ENCODE results near the gene CCDC107. TPM values are rescaled to one million over a fixed set of nuclear protein-coding genes. Genes with fewer than 3 reads are reported as not detected.

CCDC107 gene
- total and polyA plus RNA-seq, 4 donors: 5.4 to 20.2 (median 10.4) TPM

- 84% methylated on average over 26 of the region's 26 CpGs for WGBS
- peak overlapping the region in 1 of 2 donors; percentile 41 for H3K27ac ChIP-seq (ENCODE audit: low read depth in 1 of 2, low read length in 2 of 2)
These were observed 8.4 kb upstream of the CCDC107 start for GRCh38 chr9:35649431-35650340.

More at GRCh38 chr9:35649431-35650340, 8.4 kb upstream of the CCDC107 start:
- Histone ChIP-seq H3K9me3 (ENCODE audit: control insufficient read depth in 4 of 4, low read length in 3 of 4) (no peaks in the 10 kb centered on the region), H3K9ac (ENCODE audit: low read depth in 1 of 2, low read length in 2 of 2) (no peak overlapping the region), H3K27me3 (ENCODE audit: control insufficient read depth in 4 of 4, insufficient read depth in 4 of 4, low read length in 3 of 4) (no peaks in the 10 kb centered on the region), H3K36me3 (ENCODE audit: control insufficient read depth in 4 of 4, insufficient read depth in 3 of 4, low read depth in 1 of 4, low read length in 3 of 4) (no peaks in the 10 kb centered on the region), H3K4me3 (ENCODE audit: low read depth in 1 of 3, low read length in 3 of 3) (no peak overlapping the region), H3K4me1 (ENCODE audit: control insufficient read depth in 4 of 4, insufficient read depth in 4 of 4, low read length in 3 of 4) (peaks cover 0 to 8% (median 4%) of the 10 kb centered on the region in 4 donors)
- TF ChIP-seq CTCF (IDR thresholded peaks at IDR 0.05; ENCODE audit: low read depth, low read length, missing input control) (no peak), HNF4G (IDR thresholded peaks at IDR 0.05) (no peak), RAD21 (IDR thresholded peaks at IDR 0.05) (no peak), RXRA (IDR thresholded peaks at IDR 0.05) (no peak), NR2F2 (IDR thresholded peaks at IDR 0.05) (no peak), HNF4A (conservative IDR thresholded peaks at IDR 0.05) (no peak), ZBTB33 (IDR thresholded peaks at IDR 0.05) (no peak), FOXA1 (IDR thresholded peaks at IDR 0.05) (no peak), EGR1 (IDR thresholded peaks at IDR 0.05; ENCODE audit: low read depth in 2 of 2) (no peak), YY1 (IDR thresholded peaks at IDR 0.05) (no peak), TAF1 (conservative IDR thresholded peaks at IDR 0.05) (no peak), SP1 (IDR thresholded peaks at IDR 0.05) (no peak), MAX (IDR thresholded peaks at IDR 0.05) (no peak), FOXA2 (IDR thresholded peaks at IDR 0.05) (no peak), REST (IDR thresholded peaks at IDR 0.05) (no peak), JUND (IDR thresholded peaks at IDR 0.05) (no peak), ATF3 (IDR thresholded peaks at IDR 0.05) (no peak), GABPA (IDR thresholded peaks at IDR 0.05 in 1 of 2, conservative IDR thresholded peaks at IDR 0.05 in 1 of 2) (no peak)
- no peak for DNase-seq (ENCODE audit: low spot score)
